GM06990 (cell line): ENCODE results near the gene POLR2E.
A peak's percentile ranks its signal among the peaks of the same experiment; 100 is the strongest.

Experiments used
- DNase-seq: peaks from one replicate; pipeline ENCODE4 v3.0.0-alpha.2; 2011; ENCODE audit not compliant: insufficient read length; ENCODE audit errors: extremely low read depth
- H3K27me3 ChIP-seq: replicated peaks from 2 replicates; pipeline ENCODE4 v1.6.0; 2011; ENCODE audit warnings: low read length; ENCODE audit not compliant: control insufficient read depth, insufficient read depth
- H3K36me3 ChIP-seq: 2 replicates; pipeline ENCODE4 v1.5.1; 2011; ENCODE audit warnings: low read length; ENCODE audit not compliant: control insufficient read depth, insufficient read depth
- H3K4me3 ChIP-seq: replicated peaks from 2 replicates; pipeline ENCODE4 v1.5.1; 2011; ENCODE audit warnings: low read depth, mild to moderate bottlenecking, control low read depth, low read length
- TF ChIP-seq, protein P1 (sequence below): IDR thresholded peaks from 2 replicates; pipeline ENCODE4 v1.5.1; 2011; ENCODE audit warnings: low read length, control low read depth, mild to moderate bottlenecking, inconsistent platforms; ENCODE audit not compliant: insufficient read depth, poor library complexity, severe bottlenecking

The POLR2E gene

DNA sequence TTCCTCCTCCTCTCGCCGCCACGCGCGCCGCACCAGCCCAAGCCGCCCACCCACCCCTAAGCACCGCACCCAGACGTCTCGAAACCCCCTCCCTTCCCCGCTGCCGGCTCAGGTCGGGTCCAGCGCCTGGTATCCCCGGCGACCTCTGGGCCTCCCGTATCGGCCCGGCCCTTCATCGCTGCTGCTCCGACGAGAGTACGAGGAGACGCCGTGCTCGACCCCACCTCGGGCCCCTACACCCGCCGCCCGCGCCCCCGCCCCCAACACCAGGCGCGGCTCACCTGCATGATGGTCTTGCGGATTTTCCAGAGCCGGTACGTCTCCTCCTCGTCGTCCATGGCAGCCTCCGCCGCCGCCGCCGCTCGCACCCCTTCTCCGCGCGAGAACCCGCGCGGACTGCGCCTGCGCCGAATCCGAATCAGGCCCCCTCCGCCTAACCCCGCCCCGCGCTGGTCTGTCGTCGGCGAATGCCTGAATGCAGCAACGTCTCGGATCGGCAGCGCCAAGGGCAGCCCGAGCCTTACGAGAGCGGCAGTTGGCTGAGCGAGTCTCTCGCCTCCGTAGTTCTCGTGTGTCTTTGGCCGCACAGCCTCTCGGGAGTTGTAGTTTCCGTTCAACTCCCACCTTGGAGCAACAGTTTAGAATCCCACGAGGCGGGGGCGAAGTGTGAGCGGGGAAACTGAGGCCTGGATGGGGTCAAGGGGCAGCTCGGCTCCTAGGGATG, at the start of gene POLR2E:
TSS of gene POLR2E (minus strand) at position 398 of the 724 bp plus-strand sequence. CDS start at position 338, 60 bp downstream.
- H3K27me3 ChIP-seq: no peaks in the 10 kb centered on the region
- peaks cover 5% of the 10 kb centered on the region for H3K36me3 ChIP-seq
- peak within 1 kb of the TSS; percentile 88 for H3K4me3 ChIP-seq
- DNase-seq: peak; percentile 94
- TF ChIP-seq, protein P1, sequence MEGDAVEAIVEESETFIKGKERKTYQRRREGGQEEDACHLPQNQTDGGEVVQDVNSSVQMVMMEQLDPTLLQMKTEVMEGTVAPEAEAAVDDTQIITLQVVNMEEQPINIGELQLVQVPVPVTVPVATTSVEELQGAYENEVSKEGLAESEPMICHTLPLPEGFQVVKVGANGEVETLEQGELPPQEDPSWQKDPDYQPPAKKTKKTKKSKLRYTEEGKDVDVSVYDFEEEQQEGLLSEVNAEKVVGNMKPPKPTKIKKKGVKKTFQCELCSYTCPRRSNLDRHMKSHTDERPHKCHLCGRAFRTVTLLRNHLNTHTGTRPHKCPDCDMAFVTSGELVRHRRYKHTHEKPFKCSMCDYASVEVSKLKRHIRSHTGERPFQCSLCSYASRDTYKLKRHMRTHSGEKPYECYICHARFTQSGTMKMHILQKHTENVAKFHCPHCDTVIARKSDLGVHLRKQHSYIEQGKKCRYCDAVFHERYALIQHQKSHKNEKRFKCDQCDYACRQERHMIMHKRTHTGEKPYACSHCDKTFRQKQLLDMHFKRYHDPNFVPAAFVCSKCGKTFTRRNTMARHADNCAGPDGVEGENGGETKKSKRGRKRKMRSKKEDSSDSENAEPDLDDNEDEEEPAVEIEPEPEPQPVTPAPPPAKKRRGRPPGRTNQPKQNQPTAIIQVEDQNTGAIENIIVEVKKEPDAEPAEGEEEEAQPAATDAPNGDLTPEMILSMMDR: no peak

DNA sequence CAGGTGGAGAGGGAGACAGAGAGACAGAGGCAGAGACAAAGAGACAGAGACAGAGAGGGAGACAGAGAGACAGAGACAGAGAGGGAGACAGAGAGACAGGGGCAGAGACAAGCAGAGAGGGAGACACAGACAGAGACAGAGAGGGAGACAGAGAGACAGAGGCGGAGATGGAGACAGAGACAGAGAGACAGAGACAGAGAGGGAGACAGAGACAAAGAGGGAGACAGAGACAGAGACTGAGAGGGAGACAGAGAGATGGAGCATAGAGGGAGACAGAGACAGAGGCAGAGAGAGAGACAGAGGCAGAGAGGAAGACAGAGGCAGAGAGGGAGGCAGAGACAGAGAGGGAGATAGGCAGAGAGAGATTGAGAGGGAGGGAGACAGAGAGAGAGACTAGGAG, 49.6 kb upstream of the POLR2E start:
- peaks cover 12% of the 10 kb centered on the region for H3K36me3 ChIP-seq

DNA sequence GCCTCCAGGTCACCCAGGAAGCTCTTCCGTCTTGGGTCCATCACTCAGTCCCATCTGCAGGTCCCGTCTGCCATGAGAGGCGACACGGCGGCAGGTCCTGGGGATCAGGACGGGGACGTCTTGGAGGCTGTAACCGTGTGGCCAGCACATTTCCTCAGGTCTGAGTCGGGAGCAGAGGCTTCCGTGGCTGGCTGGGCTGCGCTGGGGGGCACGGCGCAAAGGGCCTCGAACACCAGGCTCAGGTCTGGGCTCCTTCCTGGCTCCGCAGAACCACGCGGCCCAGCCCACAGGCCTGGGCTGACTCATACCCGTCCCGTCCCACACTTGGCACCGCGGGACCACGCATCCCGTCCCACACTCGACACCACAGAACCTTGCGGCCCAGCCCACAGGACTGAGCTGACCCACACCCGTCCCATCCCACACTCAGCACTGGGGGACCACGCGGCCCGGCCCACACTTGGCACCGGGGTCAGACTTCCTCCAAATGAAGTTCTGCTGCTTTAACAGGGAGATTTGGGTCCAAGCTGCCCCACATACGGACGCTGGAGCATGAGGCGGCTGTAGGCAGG, 48.7 kb upstream of the POLR2E start:
- Histone ChIP-seq H3K36me3 (peaks cover 10% of the 10 kb centered on the region), H3K4me3 (no peak overlapping the region), H3K27me3 (no peaks in the 10 kb centered on the region)
- DNase-seq: no peak
- TF ChIP-seq, protein P1: no peak

More for the DNA sequence above, 49.6 kb upstream of the POLR2E start:
- Histone ChIP-seq H3K4me3 (no peak overlapping the region), H3K27me3 (no peaks in the 10 kb centered on the region)
- TF ChIP-seq, protein P1: no peak
- no peak for DNase-seq

DNA sequence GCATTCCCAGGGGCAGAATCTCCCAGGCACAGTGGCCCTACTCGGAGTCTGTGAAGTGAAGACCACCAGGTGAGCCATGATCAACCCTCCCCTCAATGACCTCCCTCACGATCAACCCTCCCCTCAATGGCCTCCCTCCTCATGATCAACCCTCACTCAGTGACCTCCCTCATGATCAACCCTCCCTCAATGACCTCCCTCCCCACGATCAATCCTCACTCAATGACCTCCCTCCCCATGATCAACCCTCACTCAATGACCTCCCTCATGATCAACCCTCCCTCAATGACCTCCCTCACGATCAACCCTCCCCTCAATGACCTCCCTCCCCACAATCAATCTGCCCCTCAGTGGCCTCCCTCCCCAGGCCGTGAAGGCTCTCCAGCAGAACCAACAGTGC, 46.8 kb upstream of the POLR2E start:
- DNase-seq: no peak
- Histone ChIP-seq H3K36me3 (peaks cover 10% of the 10 kb centered on the region), H3K27me3 (no peaks in the 10 kb centered on the region), H3K4me3 (no peak overlapping the region)
- TF ChIP-seq, protein P1: no peak

DNA sequence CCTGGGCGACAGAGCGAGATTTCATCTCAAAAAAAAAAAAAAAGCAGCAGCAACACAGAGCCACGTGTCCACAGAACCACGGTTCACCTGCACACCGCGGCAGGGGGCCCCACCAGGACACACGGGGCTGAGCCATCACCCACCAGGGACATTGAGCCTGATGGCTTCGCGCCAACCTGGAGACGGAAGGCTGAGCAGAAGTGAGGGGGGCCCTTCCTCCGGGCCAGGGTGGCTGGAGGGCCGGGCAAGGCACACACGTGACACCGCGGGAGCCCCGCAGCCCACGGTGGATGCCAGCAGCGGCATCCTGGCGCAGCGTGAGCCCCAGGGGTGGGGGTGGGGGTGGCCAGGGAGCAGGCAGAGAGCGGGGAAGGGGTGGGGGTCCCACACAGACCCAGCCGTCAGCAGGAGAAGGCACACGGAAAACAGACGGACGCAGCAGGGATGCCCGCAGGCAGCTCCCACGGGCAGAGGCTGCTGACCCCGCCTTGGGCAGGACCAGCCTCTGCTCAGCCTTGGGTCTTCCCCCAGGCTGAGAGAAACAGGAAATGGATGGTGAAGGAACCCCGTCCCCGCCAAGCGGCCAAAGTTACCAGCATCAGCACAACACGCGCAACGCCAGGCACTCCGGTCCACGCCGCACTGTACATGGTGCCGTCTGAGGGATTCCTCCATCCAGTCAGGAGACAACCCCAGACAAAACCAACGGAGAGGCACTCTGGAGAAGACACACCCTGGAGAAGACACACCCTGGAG, 45.3 kb upstream of the POLR2E start:
- Histone ChIP-seq H3K36me3 (peaks cover 13% of the 10 kb centered on the region), H3K4me3 (no peak overlapping the region), H3K27me3 (no peaks in the 10 kb centered on the region)
- TF ChIP-seq, protein P1: no peak
- no peak for DNase-seq
